HUDEP-2 (cell line): ENCODE results near the gene ZNF112.

Experiments
- DNase-seq, 76 experiments: peaks; one replicate each; lab custom pipeline; 2025; ENCODE audit not compliant: unreplicated experiment in 76 of 76; lab: John Stamatoyannopoulos, UW

Gene ZNF112

GRCh38 chr19:44284968-44285367, 71.5 kb downstream of the ZNF112 start:
- no peak for DNase-seq

- DNase-seq = no peak
Observed at GRCh38 chr19:44282846-44283245, 73.6 kb downstream of the ZNF112 start.

- no peak for DNase-seq
Observed at GRCh38 chr19:44280916-44281315, 75.6 kb downstream of the ZNF112 start.

- no peak for DNase-seq
Observed at GRCh38 chr19:44278181-44278690, 78.2 kb downstream of the ZNF112 start.

- DNase-seq = no peak
Observed at GRCh38 chr19:44277331-44277730, 79.1 kb downstream of the ZNF112 start.
